Neutrophil (primary cell): ENCODE measurements around the gene HIGD1A.

ENCODE experiments used
- H3K27ac ChIP-seq: fragments of 200-600 bp; sonication (generic); 2 replicates; pipeline ENCODE4 v1.5.1; 2016; ENCODE audit warnings: mild to moderate bottlenecking, moderate library complexity
- H3K27me3 ChIP-seq: fragments of 200-600 bp; sonication (generic); 2 replicates; pipeline ENCODE4 v1.6.0; 2016; ENCODE audit warnings: mild to moderate bottlenecking
- H3K36me3 ChIP-seq: fragments of 200-600 bp; sonication (generic); 2 replicates; pipeline ENCODE4 v1.5.1; 2017
- H3K4me1 ChIP-seq, 2 experiments: fragments of 200-600 bp in 1 of 2; sonication (generic) in 1 of 2; 1 replicate in 1 of 2; 2 replicates in 1 of 2; pipeline versions ENCODE4 v1.5.1 to v1.6.1; 2013 to 2016; ENCODE audit warnings: low read depth in 1 of 2, low read length in 1 of 2, mild to moderate bottlenecking in 1 of 2, moderate library complexity in 1 of 2; ENCODE audit not compliant: control insufficient read depth in 1 of 2, insufficient read depth in 1 of 2
- H3K4me3 ChIP-seq, 2 experiments: fragments of 200-600 bp in 1 of 2; sonication (generic) in 1 of 2; 1 replicate in 1 of 2; 2 replicates in 1 of 2; pipeline ENCODE4 v1.5.1; 2013 to 2016; ENCODE audit warnings: low read depth in 1 of 2, low read length in 1 of 2, mild to moderate bottlenecking in 1 of 2, moderate library complexity in 1 of 2
- H3K9me3 ChIP-seq: fragments of 200-600 bp; sonication (generic); 2 replicates; pipeline ENCODE4 v1.5.1; 2016
- CTCF ChIP-seq: fragments of 200-600 bp; sonication (generic); IDR thresholded peaks from 2 replicates; pipeline ENCODE4 v1.5.1; 2016; ENCODE audit warnings: antibody characterized with exemption

Gene HIGD1A

GRCh38 chr3:42827654-42828053, 23.4 kb upstream of the HIGD1A start:
- no peaks in the 10 kb centered on the region for H3K36me3 ChIP-seq
- no peak for TF ChIP-seq CTCF
- no peak overlapping the region for H3K4me3 ChIP-seq
- no peaks in the 10 kb centered on the region for H3K27me3 ChIP-seq
- H3K4me1 ChIP-seq, result no peaks in the 10 kb centered on the region
- H3K27ac ChIP-seq, result no peak overlapping the region
- H3K9me3 ChIP-seq, result no peaks in the 10 kb centered on the region

DNA sequence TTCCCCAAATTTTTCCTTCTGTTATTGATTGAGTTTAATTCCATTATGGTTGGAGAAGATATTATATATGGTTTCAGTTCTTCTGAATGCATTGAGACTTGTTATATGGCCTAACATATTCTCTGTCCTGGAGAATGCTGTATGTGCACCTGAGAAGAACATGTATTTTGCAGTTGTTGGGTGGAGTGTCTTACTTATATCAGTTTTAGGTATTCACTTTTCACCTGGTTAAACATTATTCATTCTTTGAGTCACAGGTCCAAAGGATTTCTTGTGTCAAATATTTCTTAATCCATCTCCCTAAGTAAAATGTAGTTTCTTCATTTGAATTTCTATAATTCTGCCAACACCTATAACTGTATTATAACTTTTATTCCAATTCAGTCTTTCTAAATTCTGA, 22.7 kb upstream of the HIGD1A start:
- H3K27ac ChIP-seq, result no peak overlapping the region
- no peaks in the 10 kb centered on the region for H3K27me3 ChIP-seq
- no peaks in the 10 kb centered on the region for H3K36me3 ChIP-seq
- no peak for TF ChIP-seq CTCF
- no peaks in the 10 kb centered on the region for H3K9me3 ChIP-seq
- no peak overlapping the region for H3K4me3 ChIP-seq
- H3K4me1 ChIP-seq, result no peaks in the 10 kb centered on the region

DNA sequence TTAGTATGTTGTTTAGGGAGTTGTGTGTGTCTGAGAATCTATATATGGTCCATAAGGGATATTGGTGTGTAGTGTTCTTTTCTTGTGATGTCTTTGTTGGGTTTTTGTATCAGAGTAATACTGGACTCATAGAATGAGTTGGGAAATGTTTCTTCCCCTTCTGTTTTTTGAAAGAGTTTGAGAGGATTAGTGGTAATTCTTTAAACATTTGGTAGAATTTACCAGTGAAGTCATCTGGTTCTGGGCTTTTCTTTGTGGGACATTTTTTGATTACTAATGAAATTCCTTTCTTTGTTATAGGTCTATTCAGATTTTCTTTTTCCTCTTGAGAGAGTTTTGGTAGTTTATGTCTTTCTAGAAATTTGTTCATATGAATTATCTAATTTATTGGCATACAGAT, 21.9 kb upstream of the HIGD1A start:
- no peak for TF ChIP-seq CTCF
- H3K27me3 ChIP-seq, result no peaks in the 10 kb centered on the region

DNA sequence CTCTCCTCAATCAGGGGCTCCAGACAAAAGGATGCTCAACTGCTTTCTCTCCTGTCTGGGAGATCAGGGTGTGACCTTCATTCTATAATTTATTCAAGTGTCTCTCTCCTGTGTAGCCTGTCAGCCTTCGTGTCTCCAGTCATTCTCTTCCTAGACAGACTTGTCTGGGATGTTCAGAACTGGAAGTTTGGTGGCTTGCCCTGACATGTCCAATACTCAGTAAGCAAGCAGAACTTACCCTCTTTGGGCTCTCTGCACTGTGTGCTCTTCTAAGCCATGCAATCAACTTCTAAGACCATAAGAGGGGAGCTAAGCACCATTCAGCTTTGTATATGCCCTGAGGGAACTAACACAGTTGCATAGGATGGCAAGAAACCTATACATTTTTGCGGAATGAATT, 19.1 kb upstream of the HIGD1A start:
- Histone ChIP-seq H3K4me1 (no peaks in the 10 kb centered on the region), H3K27ac (no peak overlapping the region), H3K4me3 (no peak overlapping the region), H3K9me3 (no peaks in the 10 kb centered on the region), H3K27me3 (no peaks in the 10 kb centered on the region), H3K36me3 (no peaks in the 10 kb centered on the region)
- no peak for TF ChIP-seq CTCF

More for the DNA sequence above, 21.9 kb upstream of the HIGD1A start:
- Histone ChIP-seq H3K4me1 (no peaks in the 10 kb centered on the region), H3K9me3 (no peaks in the 10 kb centered on the region), H3K36me3 (no peaks in the 10 kb centered on the region), H3K4me3 (no peak overlapping the region), H3K27ac (no peak overlapping the region)

GRCh38 chr3:42822828-42823227, 18.5 kb upstream of the HIGD1A start:
- no peak overlapping the region for H3K27ac ChIP-seq
- H3K9me3 ChIP-seq, result no peaks in the 10 kb centered on the region
- no peaks in the 10 kb centered on the region for H3K4me1 ChIP-seq
- TF ChIP-seq CTCF, result no peak
- no peak overlapping the region for H3K4me3 ChIP-seq
- H3K36me3 ChIP-seq, result no peaks in the 10 kb centered on the region
- H3K27me3 ChIP-seq, result no peaks in the 10 kb centered on the region

DNA sequence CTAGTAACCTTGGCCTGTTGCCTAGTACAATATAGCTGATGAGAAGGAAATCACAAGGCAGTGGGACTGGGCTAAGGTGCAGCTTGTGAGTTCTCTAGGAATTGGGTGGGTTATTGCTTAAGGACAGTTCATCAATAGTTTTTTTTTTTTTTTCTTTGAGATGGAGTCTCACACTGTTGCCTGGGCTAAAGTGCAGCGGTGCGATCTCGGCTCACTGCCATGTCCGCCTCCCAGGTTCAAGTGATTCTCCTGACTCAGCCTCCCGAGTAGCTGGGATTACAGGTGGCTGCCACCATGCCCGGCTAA, 16.4 kb upstream of the HIGD1A start:
- Histone ChIP-seq H3K36me3 (no peaks in the 10 kb centered on the region), H3K4me1 (no peaks in the 10 kb centered on the region), H3K4me3 (no peak overlapping the region), H3K9me3 (no peaks in the 10 kb centered on the region), H3K27ac (no peak overlapping the region), H3K27me3 (no peaks in the 10 kb centered on the region)
- TF ChIP-seq CTCF, result no peak
